BE2C (cell line): ENCODE data around the gene GPC5.
"Not testable (repeated sequence)": the region's sequence is repeated elsewhere in the genome, so short reads cannot be mapped to it uniquely, and the experiment has no call there.

Source experiments
- DNase-seq: peaks from one replicate; pipeline ENCODE4 v3.0.0-alpha.2; 2020
- H3K27me3 ChIP-seq: fragments of 250-450 bp; sonication (Bioruptor Pico); 2 replicates; pipeline ENCODE4 v1.5.1; 2020; ENCODE audit warnings: mild to moderate bottlenecking
- H3K36me3 ChIP-seq: fragments of 250-450 bp; sonication (Bioruptor Pico); 2 replicates; pipeline ENCODE4 v1.5.1; 2020; ENCODE audit warnings: mild to moderate bottlenecking
- H3K4me1 ChIP-seq: fragments of 250-450 bp; sonication (Bioruptor Pico); 2 replicates; pipeline ENCODE4 v1.5.1; 2020
- H3K4me3 ChIP-seq: 2 replicates; pipeline ENCODE4 v1.5.1; 2011; ENCODE audit warnings: low read depth, low read length
- H3K9me3 ChIP-seq: fragments of 250-450 bp; sonication (Bioruptor Pico); 2 replicates; pipeline ENCODE4 v1.5.1; 2020
- TF ChIP-seq, protein P1 (sequence below): IDR thresholded peaks from 2 replicates; pipeline ENCODE4 v1.5.1; 2012; ENCODE audit warnings: mild to moderate bottlenecking, low read depth, low read length

Gene GPC5

DNA sequence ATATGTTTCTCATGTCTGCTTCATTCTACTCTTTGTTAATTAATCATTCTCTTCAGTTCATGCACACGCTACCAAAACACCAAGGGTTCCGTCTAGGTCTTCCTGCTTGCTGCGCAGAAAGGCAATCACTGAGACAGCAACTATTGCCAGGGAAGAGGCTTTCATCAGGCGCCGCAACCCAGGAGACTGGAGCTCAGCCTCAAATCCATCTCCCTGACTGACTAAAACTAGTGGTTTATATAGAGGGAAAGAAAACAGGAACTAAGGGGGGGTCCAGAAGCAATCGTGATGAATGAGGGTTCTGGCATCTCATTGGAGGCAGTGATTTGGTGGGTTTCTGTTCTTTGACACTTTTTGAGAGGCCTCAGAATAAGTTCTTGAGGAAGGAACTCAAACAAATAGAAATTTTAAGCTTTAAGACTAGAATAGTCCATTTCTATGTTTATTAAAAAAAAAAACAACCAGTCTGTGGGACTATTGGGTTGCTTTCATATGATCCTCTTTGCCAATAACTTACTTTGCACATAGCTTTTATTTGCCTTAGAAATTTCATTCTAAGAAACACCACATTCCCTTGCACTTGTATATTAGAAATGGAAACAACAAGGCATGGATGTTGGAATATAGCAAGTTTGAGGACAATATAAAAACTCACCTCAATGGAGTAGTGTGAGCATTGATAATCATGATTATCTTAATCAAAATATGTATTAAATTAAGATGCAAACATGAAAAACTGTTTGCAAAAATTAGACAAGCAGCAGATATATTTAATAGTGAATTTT is 1137.0 kb downstream of the GPC5 start:
- Histone ChIP-seq H3K4me1 (no peaks in the 10 kb centered on the region), H3K4me3 (no peak overlapping the region), H3K36me3 (no peaks in the 10 kb centered on the region), H3K9me3 (no peaks in the 10 kb centered on the region), H3K27me3 (no peaks in the 10 kb centered on the region)
- no peak for DNase-seq
- TF ChIP-seq, protein P1, sequence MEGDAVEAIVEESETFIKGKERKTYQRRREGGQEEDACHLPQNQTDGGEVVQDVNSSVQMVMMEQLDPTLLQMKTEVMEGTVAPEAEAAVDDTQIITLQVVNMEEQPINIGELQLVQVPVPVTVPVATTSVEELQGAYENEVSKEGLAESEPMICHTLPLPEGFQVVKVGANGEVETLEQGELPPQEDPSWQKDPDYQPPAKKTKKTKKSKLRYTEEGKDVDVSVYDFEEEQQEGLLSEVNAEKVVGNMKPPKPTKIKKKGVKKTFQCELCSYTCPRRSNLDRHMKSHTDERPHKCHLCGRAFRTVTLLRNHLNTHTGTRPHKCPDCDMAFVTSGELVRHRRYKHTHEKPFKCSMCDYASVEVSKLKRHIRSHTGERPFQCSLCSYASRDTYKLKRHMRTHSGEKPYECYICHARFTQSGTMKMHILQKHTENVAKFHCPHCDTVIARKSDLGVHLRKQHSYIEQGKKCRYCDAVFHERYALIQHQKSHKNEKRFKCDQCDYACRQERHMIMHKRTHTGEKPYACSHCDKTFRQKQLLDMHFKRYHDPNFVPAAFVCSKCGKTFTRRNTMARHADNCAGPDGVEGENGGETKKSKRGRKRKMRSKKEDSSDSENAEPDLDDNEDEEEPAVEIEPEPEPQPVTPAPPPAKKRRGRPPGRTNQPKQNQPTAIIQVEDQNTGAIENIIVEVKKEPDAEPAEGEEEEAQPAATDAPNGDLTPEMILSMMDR: no peak

DNA sequence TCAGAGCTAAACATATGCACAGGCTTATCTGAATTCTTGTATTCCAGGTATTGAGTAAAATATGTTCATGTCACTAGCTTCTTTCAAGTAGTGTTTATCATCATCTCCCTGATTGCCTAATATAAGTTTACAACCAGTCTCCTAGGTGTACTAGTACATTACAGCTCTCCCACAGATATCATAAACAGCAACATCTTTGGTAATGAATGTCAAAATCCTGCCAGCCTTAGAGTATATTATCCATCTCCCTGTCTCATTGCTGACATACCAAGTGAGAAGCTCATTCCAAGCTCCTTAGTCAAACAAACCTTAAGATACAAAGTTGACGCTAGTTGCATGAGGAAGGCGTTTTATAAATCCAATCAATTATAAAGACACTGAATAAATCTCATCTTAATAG is 1139.0 kb downstream of the GPC5 start:
- DNase-seq: no peak
- Histone ChIP-seq H3K4me3 (no peak overlapping the region), H3K36me3 (no peaks in the 10 kb centered on the region), H3K9me3 (no peaks in the 10 kb centered on the region), H3K4me1 (no peaks in the 10 kb centered on the region), H3K27me3 (no peaks in the 10 kb centered on the region)
- TF ChIP-seq, protein P1: no peak

DNA sequence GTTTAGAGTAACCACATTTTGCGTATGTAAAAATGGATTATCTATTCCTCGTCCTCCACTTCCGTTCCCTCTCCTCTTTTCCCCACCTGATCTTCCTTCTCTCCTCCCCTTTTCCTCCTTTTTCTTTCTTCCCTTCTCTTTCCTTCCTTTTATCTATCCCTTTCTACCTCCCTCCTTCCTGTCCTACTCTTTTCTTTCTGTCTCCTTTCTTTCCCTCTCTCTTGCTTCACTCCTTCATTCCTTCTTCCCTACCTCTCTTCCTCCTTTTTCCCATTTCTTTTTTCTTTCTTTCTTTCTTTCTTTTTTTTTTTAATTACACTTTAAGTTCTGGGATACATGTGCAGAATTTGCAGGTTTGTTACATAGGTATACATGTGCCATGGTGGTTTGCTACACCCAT is 1139.7 kb downstream of the GPC5 start:
- Histone ChIP-seq H3K27me3 (no peaks in the 10 kb centered on the region), H3K9me3 (no peaks in the 10 kb centered on the region), H3K4me1 (no peaks in the 10 kb centered on the region), H3K36me3 (no peaks in the 10 kb centered on the region), H3K4me3 (no peak overlapping the region)
- TF ChIP-seq, protein P1: no peak
- DNase-seq: no peak

DNA sequence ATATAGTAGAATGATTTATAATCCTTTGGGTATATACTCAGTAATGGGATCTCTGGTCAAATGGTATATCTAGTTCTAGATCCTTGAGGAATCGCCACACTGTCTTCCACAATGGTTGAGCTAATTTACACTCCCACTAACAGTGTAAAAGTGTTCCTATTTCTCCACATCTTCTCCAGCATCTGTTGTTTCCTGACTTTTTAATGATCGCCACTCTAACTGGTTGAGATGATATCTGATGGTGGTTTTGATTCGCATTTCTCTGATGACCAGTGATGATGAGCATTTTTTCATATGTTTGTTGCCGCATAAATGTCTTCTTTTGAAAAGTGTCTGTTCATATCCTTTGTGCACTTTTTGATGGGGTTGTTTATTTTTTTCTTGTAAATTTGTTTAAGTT is 1140.7 kb downstream of the GPC5 start:
- not testable (repeated sequence) for H3K4me1 ChIP-seq, H3K27me3 ChIP-seq, H3K36me3 ChIP-seq, DNase-seq, H3K4me3 ChIP-seq, H3K9me3 ChIP-seq

DNA sequence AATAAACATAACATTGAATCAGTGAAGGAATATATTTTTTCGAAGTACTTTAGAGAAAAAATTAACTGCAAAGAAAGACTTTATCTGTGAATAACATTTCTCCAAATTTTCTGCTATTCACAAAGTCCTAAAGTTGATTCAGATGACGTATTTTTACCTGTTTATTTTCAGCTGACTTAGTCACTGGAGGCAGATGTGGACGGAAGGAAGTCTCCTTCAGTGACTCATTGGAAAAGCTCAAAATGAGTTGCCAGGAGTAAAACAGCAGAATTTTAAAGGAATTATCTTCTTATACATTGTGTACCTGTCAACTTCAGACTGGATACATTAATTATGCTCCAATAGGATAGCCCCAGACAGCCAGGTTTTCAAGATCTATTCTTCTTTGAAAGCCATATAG is 1148.8 kb downstream of the GPC5 start:
- H3K9me3 ChIP-seq: no peaks in the 10 kb centered on the region
- H3K4me1 ChIP-seq: no peaks in the 10 kb centered on the region
- DNase-seq: no peak
- no peaks in the 10 kb centered on the region for H3K27me3 ChIP-seq
- no peak overlapping the region for H3K4me3 ChIP-seq
- no peaks in the 10 kb centered on the region for H3K36me3 ChIP-seq
- TF ChIP-seq, protein P1: no peak

DNA sequence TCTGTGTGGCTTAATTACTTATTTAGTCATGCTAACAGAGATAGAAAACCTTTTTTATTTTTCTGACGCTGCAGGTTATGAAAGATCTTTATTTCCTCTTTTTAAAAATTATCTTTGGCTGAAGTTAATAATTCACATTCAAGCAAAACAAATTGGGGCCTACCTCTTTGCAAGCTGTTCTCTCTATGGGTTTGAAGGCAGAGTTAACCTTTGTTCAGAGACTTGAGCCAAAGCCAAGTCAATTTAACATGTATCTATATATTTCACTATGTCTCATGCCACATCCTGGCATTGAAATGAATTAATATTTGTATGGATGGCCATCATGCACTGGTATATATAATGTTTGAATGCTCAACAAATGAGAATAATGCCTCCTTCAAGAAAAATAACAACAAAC is 1150.9 kb downstream of the GPC5 start:
- Histone ChIP-seq H3K27me3 (no peaks in the 10 kb centered on the region), H3K9me3 (no peaks in the 10 kb centered on the region), H3K4me3 (no peak overlapping the region), H3K36me3 (no peaks in the 10 kb centered on the region), H3K4me1 (no peaks in the 10 kb centered on the region)
- no peak for DNase-seq
- TF ChIP-seq, protein P1: no peak
